Right renal cortex interstitium (tissue), 3 donors: Measurements from ENCODE around the gene MS4A4A. TPM values are rescaled to one million over a fixed set of nuclear protein-coding genes. Genes with fewer than 3 reads are reported as not detected.

Experiments used
- DNase-seq, 3 donors: peaks; one replicate each; pipeline ENCODE4 v3.0.0-alpha.2; 2013; ENCODE audit warnings: low read depth in 3 of 3, low spot score in 2 of 3
- polyA plus RNA-seq, 3 donors: library from polyadenylated mRNA; unstranded; fragments of 120-200 nt; gene quantifications; one replicate each; pipeline ENCODE4 v1.2.1, GENCODE V29; 2013; ENCODE audit not compliant: insufficient read length in 3 of 3

The MS4A4A gene
- polyA plus RNA-seq, 3 donors: 4.7 to 7.4 (median 6.6) TPM

DNA sequence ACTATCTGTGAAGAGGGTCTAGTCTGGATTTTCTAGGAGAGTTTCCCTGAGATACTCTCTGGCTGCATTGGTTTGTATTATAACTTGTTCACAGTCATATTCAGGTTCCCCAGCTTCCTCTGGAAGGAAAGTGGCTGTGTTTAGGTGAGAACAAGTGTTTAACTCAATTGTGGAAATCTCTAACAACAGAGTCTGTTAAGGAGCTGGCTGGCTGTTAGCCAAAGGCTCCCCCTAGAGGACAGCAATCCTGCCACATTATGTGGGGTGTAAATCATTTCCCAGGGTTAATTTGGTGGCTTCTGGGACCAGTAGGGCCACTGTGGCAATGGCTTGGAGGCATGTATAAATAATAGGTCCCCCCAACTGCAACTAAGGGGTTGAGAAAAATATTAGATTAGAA is 65.0 kb downstream of the MS4A4A start:
- no peak for DNase-seq

GRCh38 chr11:60347084-60347797 is 66.8 kb downstream of the MS4A4A start:
- DNase-seq: no peak

DNA sequence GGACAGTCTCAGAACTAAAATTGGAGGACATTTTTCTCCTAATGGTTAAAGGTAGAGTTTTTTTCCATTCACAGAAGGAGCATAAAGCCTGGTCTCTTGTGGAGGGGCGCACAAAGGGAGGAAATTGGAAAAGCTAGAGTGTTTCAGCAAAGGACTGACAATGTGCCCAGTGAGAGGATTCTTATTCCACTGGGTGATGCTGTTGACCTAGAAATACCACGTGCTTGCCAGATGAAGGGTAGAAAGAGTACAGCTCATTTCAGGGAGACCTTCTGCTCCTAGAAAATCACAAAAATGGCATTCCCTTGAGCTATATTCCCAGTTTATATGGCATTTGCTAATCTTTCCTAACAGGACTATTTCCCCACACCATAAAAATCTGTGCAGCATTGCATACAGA is 67.7 kb downstream of the MS4A4A start:
- DNase-seq: no peak

DNA sequence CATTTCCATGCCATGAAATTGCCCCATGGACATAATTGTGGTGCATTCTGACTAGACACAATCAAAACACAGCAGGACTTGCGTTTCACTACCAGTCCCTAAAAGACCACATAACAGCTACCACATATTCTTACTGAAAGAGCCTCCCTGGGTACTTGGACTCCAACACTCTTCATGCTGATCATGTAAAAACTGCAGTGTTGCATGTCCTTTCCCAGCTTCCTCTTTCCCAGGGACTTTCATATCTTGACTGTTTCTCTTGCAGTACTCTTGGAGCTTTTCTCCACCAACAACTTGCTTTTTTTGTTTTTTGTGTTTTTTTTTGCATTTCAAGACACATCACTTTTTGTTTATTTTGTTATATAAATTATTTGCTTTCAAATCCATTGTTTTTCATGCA is 69.5 kb downstream of the MS4A4A start:
- DNase-seq: no peak

DNA sequence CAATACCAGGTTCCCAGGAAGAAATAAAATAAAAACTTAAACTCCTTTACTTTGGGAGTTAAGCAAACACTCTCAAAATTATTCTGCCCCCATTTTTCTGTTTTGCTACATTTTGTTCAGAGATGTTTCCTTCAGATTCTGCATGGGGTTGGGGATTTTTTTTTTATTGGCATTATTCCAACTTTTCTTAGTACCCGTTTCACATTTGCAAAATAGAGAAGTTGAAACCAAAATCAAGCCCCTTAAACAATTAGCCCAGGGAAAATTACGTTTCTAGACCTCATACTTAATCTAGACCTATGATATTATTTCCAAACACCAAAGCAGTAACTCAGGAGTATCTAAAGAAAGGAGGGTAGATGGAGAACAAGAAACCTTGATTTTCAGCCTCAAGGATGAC is 77.3 kb downstream of the MS4A4A start:
- DNase-seq: no peak

Other genes with a start within 250 kb of the MS4A4A start
- gene OOSP2, start 240.3 kb upstream of the MS4A4A start, polyA plus RNA-seq: not detected
- gene MS4A3, start 224.0 kb upstream of the MS4A4A start, polyA plus RNA-seq: 1 to 10 TPM in 1 of 3 donors, under 1 TPM in 2; 0.56 to 1.6 (median 0.83) TPM
- gene MS4A2, start 192.0 kb upstream of the MS4A4A start, polyA plus RNA-seq: not detected
- gene MS4A6A, start 97.6 kb upstream of the MS4A4A start, polyA plus RNA-seq: 10 to 100 TPM; 17.0 to 21.0 (median 17.5) TPM
- under 1 TPM; 0.45 to 0.68 (median 0.65) TPM for gene MS4A4E, start 37.5 kb upstream of the MS4A4A start, polyA plus RNA-seq
- not detected for gene MS4A6E, start 46.6 kb downstream of the MS4A4A start, polyA plus RNA-seq
- gene MS4A7, start 97.9 kb downstream of the MS4A4A start, polyA plus RNA-seq: 1 to 10 TPM; 2.4 to 4.7 (median 4.2) TPM
- gene MS4A14, start 115.8 kb downstream of the MS4A4A start, polyA plus RNA-seq: under 1 TPM; 0.20 to 0.36 (median 0.24) TPM
- gene MS4A5, start 148.9 kb downstream of the MS4A4A start, polyA plus RNA-seq: not detected
- 1 to 10 TPM in 1 of 3 donors, under 1 TPM in 2; 0.32 to 1.3 (median 0.35) TPM for gene MS4A1, start 175.2 kb downstream of the MS4A4A start, polyA plus RNA-seq
- gene MS4A12, start 212.1 kb downstream of the MS4A4A start, polyA plus RNA-seq: not detected
- not detected for gene MS4A13, start 234.7 kb downstream of the MS4A4A start, polyA plus RNA-seq